CD4-positive, alpha-beta T cell treated with Interleukin-2 at 100 ng/mL for 4 hours (primary cell): ENCODE measurements around the gene KCNMB2.
"Not testable (repeated sequence)": the region's sequence is repeated elsewhere in the genome, so short reads cannot be mapped to it uniquely, and the experiment has no call there.

Source experiments
- DNase-seq: peaks from one replicate; pipeline ENCODE4 v3.0.0-alpha.2; 2020; ENCODE audit warnings: low spot score

Gene KCNMB2

DNA sequence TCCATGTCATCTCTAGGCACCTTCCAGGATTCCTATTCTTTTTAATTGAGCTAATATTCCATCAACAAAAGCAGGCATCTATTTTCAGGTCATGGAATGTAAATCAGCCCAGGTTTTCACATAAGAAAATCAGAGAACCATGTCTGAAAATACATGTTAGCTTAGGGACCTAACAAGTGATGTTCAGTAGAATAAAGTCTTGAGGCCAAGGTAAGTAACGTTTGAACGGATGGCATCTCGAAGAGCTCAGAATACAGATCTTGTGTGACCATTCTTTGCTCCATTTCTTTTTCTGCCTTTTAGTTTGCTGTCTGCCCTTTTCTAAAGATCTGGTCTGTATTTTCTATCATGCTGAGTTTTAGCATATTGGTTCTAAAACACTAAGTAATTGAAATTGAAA, 16.5 kb upstream of the KCNMB2 start:
- DNase-seq, result no peak

DNA sequence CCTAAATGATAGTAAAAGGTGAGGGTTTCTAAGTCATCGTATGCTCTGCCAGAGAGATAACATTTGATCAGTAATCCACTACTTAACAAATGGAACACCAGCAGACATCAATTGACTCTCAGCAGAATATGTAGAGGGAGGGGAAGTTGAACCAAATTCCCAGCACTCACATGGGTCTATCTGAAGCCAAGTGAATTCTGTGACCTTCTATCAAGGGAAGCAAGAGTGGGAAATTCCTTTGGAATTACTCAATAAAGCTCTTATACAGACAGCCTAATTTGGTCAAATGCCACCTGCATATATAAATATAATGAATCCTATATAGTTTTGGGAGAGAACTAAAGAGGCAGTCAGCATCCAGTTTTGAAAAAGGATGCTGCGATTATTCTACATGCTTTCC, 15.8 kb upstream of the KCNMB2 start:
- DNase-seq, result no peak

DNA sequence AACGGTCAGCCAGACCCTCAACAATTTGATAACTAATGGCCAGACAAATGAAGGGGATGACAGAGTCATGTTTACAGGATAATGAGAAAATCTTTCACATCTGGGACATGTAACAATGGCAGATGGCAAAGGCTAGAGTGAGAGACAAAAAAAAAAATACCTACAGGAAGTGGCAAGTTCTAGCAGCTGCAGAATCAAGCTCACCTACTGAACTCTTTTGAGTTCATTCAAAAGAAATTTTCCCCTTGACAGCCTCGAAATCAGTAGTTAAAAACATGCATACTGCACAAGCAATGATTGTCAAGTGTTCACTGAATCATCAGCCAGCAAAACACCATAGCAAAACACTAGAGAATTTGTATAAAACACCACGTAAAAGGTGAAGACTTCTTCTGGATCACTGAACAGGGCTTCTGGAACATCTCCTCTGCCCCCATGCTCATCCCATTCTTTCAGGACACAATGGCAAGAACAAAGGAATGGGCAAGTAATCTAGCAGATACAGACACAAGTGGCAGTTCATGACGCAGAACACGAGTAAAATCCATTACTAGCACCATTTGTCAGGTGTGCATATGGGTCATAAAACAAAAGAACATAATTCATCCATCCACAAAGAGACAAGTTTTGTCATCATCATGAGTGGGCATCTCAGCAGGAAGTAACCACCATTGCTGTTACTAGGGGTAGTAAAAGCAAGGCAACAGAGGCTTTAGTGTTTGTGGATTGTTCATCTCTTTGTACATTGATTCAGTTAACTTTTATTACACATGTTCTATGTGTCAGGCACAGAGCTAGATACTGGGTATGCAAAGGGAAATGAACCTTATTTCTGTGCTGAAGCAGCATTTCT, 13.8 kb upstream of the KCNMB2 start:
- DNase-seq, result no peak

DNA sequence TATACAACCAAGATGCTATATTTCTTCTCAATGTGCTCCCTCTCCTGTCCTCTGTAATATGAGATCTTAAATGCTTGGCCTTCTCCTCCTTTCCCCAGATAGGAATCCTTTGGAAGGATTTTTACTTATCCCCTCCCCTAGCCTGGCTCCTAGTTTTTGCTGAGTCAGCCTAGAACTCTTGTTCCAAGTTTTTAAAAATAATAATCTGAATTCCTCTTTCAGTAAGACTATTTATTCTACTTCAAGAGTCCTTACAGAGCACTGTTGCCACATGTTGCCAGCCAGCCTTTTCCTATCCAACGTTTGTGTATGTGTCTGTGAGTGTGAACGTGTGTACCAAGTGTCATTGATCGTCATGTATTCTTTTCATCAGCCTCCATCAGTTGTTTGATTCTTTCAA, 11.0 kb upstream of the KCNMB2 start:
- DNase-seq, result no peak

DNA sequence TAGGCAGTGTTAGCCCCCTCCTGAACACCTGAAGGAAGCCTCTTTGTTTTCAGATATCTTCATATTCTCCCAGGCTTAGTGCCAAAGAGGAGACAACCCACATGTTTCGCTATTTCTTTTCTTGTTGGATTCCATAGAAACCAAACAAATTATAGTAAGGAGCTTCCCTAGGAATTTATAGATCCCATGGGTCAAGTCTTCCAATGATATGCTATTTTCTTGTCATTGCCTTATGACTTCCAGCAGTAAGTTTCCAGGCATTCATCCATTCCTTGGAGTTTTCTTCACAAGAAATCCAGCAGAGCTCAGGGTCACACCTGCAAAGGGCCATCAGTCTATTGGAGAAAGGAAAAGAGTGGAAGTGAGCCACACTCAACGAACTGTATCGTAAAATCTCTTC, 9.9 kb upstream of the KCNMB2 start:
- DNase-seq, result no peak

DNA sequence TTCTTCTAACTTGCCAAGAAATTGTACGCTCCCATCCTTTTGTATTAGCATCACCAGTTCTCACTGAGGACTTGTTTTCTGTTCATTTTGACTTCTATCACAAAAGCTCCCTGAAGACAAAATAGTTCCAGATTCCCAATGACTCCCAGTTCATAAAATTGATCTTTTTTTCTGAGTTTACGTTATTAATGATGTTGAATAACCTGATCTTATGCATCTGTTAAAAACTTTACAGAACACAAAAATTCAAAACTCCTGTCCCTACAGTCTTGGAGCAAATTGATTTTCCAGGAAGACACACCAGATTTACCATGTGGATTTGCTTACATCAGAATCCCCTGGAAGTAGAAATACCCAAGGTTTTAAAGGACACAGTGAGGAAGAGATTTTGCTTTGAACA, 8.3 kb upstream of the KCNMB2 start:
- no peak for DNase-seq

DNA sequence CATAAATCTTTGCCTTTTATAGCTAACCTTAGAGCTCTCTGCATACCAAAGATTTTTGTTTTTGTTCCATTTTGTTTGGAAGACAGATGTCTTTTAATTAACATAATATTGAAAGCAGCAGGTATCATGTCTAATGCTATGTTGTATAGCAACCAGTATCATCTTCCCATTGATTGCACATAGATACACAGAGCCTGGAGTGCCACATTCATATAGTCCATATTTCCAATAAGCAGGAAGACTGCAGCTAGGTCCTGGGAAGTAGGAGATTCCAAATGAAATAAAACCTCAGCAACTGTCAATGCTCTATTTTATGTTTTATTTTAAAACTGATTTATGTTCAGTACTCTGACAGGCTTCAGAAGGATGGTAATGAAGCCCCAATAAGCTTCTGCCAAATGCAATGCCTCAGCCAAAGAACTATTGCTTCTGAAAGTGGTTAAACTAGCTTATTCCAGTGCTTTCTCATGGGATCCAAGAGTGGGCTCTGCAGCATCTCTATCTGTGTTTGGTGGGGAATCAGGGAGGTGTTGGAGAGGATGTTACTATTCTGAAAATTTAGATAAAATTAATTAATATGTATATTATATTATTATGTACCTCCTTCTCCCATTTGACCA, 6.5 kb upstream of the KCNMB2 start:
- no peak for DNase-seq

DNA sequence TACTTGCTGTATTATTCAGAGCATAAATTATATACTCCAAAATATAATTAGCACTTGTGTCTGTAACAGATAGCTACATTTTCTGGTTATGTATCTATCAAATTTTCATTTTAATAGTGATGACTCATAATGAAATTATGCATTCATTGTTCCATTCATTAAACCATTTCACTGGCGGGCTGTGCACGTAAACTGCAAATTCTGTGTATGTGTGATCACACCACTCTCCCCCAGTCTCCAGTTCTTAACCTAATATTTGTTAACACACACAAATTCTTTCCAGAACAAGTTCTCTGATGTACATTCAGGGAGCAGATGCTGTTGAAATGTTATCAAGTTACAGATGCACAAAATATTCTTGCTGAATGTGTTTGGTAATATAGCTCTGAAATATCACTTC, 3.8 kb upstream of the KCNMB2 start:
- DNase-seq, result no peak

DNA sequence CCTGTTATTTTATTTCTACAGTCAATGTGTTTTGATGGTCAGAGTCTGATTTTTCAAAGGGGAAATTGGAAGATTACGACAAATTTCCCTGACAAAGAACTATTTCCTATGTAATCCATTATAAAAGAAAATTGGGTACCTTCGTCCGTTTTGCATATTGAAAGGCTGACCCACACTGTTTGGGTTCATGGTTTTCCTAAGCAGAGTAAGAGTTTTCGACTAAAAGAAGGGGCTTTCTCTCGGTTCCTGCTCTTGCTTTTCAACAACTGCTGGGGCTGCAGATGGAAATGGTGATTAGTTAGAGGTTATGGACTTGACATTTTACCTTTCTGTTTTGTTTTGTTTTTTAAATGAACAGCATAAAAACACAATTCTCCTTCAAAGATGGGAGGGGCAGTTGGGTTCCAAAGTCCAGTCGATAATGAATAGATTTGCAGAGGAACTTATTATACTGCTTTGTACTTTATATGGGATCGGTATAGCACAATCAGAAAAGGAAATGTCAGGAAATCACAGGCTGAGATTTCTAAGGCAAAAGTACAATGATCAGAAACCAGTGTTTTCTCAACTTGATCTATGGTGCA, 978 bp downstream of the KCNMB2 start:
- no peak for DNase-seq

DNA sequence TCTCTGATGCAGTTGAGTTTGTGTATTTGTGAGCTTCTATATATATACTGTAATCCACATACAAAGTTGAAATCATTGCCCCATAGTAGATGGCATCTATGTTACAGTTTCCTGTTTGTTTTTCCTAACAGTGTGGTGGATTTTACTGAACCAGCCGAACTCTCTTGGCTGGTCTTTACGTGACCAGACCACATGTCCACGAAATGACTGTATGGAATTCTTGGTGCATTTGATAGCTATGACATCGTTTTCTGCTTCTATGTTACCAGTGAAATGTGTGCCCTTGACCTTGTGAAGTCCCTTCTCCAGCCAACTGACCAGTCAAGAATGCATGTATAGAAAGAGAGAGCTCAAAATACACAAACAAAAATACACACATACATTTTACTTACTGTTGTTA, 1.8 kb downstream of the KCNMB2 start:
- DNase-seq, result no peak

DNA sequence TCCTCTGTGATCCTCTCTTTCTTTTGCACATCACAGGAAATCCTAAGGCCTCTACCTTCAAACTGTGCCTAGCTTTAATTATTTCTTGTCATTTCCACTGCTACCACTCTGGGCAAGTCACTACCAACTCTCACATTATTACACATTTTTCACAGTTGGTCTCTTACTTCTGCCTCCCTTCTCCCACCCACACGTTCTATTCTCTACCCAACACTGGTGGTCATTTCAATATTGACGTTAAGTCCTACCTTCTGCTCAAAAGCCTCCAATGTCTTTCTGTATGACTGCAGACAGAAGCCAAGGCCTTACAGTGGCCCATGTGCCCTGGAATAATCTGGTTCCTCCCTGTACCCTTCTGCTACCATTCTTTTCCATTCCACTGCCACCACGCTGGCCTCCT, 3.9 kb downstream of the KCNMB2 start:
- no peak for DNase-seq

DNA sequence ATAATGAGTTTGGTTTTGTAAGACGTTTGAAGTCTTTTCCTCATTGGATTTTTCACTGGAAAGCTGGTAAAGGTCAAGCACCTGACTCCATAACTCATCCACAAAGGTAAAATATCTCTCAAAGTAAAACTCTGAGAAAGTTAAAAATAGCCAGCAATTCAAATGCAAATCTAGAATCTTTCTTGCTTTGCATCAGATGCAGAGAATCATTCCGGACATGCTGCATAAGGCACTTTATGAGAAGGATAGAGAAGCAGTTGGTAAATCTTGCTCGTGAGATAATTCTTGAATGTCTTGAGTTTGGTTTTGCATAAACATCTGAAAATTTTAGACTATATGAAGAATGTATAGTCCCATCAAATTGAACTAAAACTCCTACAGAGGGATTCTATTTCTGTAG, 9.1 kb downstream of the KCNMB2 start:
- no peak for DNase-seq

DNA sequence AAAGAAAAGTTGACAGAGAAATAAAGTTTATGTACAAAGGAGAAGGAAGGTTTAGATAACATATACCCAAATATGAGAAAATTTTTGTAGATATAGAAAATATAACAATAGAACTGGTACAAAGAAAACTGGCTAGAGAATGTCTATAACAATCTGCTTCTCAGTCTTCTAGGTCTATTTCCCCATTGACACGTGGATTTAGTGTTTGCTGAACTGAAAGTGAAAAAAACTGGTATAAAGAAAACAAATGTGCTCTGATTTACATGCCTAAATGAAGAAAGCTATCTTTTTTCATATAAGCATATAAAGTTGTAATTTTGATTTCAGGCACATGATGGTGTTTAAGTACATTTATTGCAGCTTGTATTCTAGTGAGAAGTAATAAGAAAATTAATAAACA, 9.8 kb downstream of the KCNMB2 start:
- no peak for DNase-seq

DNA sequence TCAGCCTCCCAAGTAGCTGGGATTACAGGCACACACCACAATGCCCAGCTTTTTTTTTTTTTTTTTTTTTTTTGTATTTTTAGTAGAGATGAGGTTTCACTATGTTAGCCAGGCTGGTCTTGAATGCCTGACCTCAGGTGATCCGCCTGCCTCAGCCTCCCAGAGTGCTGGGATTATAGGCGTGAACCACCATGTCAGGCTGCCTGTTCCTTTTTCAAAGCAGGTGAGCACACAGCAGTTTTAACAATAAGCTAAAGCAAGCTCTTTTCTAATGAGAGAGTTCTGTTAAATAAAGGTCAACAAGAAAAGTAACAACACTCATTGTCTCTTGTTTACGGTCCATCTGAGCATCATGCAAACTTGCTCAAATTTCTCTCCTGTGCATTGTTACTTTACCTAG, 13.2 kb downstream of the KCNMB2 start:
- not testable (repeated sequence) for DNase-seq

DNA sequence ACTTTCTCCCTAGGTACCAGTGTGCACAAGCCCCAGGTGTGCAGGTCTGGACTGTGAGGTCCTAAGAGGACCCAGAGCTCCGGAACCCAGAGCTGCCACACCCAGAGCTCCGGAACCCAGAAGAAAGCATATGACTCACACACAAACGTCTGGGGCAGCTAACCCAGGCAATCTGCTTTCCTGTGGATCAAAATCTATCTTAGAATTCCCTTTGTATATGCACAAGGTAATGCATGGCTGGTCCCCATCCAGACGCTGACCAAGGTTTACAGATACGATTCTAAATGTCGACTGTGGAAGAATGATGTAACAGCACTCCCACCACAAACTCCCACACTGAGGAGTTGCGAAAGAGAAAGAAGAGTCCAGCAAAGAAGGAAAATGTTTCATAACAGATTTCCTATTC, 15.7 kb downstream of the KCNMB2 start:
- DNase-seq, result no peak

DNA sequence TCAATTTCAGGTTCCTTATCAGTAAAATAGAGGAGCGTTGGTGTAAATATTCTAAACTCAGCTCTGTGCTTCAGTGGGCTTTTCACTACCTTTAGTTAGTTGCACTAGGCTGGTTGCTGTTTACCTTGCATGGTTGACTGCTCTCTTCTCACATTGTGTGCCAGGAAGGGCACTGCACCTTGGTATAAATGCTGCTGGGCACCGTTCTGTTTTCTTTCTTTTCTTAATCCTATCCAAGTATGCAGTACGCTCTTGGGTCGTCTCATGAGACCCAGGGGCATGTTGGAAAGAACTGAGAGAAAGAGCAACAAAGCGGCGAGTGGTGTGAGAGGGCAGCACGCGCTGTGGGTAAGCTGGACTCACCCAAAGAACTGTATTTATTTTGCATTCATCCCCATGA, 22.4 kb downstream of the KCNMB2 start:
- DNase-seq, result no peak

DNA sequence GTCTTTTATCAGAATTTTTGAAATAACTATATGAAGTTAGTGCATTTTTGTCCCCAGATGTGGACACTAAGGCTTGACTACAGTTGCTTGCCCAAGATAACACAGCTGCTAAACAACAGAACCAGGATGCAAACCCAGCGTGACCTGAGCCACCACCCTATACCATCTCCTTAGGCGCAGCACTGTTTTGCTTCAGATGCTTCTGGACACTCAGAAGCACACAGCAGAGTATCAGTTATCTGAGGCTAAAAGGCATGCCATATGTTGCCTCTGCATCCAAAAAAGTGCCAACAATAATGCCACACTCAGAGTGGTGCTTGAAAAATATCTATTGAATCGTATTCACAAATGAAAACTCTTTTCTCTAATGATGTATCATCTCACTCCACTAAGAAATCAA, 24.5 kb downstream of the KCNMB2 start:
- DNase-seq, result no peak

DNA sequence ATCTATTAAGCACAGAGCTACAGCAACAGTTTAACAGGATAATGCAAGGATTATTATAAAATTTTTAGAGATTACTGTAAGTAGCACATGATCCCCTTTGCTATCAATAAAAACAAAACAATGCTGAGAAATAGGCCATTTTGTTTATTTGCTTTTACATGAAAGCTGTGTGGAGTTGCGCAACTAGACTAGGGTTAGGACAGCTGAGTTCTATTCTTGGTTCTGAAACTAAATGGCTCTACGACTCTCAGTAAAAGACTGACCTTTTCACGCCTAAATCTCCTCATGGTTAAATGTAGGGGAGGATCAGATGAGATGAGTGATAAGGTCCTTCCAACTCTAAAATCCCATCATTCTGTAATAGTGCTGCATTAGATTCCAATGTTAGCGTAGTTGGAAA, 25.0 kb downstream of the KCNMB2 start:
- DNase-seq, result no peak

DNA sequence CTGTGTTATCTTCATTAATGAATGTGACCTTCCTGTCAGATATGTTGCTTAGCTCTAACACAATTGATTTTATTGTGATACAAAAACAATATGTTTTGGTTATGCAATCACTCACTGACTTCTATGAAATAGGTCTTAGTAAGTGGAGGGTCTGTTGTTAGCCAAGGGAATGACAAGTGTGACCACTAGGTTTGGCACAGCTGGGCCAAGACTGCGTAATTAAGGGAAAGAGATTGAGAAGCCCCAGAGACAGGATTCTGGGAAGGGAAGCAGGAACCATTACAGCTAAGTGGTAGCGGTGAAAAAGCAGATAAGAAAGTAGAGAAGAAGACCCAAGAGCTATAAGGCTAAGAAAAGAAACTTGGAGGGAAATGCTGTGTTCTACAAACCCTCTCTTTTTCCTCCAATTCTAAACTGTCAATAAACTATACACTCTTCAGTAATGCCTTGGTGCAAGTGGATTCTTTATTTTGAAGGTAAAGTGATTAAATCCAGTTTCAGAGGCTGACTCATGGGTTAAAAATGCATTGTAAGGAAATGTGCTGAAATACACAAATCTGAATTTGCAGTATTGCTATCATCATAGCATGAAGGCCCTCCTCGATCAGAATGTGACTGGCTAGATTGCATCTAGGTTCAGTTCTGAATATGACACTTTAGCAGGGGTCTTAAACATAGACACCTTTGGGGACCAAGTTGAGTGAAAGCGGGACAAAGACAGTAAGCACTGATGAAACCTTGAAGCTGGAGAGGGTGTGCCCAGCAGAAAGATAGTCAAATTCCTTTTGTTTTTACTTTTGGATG, 26.1 kb downstream of the KCNMB2 start:
- no peak for DNase-seq

DNA sequence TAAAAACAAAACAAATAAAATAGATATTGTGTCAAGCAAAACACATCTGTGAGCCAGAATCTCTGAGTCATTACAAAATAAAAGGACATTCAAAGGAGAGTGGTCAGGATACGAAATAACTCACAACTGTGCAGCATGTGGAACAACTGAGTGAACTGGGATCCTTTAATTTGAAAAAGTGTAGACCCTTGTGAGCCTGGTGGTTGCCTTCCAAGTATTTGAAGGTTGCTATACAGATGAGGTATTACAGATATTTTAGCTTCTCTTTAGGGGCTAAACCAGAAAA, 26.7 kb downstream of the KCNMB2 start:
- DNase-seq, result no peak

DNA sequence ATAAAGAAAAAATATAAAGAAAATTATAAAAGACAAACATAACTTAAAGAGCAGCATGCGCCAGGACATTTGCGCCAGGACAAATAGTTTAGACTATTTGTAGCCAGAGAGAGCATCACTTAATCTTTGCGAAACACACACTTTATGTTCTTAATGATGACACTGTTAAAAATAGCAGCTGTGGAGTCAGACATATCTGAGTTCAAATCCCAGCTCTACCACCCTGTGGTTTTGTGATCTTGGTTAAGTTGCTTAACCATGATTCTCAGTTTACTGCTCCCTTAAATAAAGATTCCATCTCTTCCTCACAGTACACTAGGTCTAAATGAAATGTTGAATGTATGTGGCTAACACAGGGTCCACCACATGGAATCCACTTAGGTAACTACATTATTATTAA, 31.4 kb downstream of the KCNMB2 start:
- DNase-seq, result no peak

DNA sequence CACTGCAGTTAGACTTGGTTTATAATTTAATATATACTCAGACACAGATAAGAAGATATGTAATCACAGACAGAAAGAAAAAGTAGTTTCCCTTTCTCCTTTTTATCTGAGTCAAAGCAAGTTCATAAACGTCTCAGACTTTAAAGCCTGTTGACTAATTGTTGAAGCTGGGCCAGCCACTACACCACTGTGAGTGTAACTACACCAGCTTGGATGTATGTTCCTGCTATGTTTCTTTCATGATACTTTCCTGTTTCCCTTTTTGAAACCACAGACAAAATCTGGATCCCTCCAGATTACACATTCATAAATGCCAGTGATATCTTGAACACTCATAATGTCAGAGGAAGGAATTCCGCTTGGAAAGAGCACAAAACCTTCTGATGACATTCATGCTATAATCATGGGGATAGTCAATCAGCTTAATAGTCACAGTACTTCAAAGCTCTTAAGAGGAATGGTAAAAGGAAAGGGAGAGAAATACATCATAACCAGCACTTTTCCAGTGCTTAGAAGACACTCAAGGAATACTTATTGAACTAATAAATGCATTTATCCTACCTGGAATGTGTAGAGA, 32.0 kb downstream of the KCNMB2 start:
- no peak for DNase-seq

DNA sequence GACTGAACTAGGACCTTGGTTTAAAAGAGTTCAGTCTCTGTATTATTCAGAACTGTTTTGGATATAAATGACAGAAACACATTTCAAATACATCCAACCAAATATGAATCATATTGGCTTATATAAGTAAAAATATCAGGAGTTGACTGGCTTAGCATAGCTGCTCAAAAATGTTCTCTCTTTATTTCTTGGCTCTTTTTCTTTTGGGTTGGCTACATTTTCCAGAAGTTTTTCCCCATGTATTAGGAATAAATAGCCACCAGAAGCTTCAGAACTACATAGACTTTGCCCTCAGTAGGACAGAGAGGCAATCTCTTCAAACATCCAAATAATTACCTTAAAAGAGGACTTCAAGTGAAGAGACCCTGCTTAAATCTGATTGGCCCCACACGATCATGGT, 32.7 kb downstream of the KCNMB2 start:
- no peak for DNase-seq
